ENCODE data around the gene POLR3H.

POLR3H gene

GRCh38 chr22:41481925-41482318 is 62.3 kb downstream of the POLR3H start:
- no peak for DNase-seq (ENCODE audit: low read depth in 2 of 2)

GRCh38 chr22:41481131-41481830 is 63.0 kb downstream of the POLR3H start:
- DNase-seq (ENCODE audit: low read depth in 2 of 2) = no peak

DNA sequence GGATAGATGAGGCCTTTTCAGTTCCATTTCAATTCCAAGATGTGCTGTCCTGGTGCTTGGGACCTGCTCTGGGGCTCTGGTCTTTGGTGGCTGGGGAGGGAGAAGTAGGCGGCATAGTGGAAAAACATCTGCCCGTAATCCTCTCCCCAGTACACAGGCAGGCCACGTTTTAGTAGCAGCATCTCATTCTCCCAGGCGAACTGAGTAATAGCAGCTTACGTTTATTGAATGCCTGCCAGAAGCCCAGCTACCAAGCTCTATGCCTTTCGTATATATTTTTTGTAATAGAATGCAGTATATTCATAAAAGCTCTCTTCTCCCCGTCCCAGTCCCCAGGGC is 63.9 kb downstream of the POLR3H start:
- no peak for DNase-seq (ENCODE audit: low read depth in 2 of 2)

DNA sequence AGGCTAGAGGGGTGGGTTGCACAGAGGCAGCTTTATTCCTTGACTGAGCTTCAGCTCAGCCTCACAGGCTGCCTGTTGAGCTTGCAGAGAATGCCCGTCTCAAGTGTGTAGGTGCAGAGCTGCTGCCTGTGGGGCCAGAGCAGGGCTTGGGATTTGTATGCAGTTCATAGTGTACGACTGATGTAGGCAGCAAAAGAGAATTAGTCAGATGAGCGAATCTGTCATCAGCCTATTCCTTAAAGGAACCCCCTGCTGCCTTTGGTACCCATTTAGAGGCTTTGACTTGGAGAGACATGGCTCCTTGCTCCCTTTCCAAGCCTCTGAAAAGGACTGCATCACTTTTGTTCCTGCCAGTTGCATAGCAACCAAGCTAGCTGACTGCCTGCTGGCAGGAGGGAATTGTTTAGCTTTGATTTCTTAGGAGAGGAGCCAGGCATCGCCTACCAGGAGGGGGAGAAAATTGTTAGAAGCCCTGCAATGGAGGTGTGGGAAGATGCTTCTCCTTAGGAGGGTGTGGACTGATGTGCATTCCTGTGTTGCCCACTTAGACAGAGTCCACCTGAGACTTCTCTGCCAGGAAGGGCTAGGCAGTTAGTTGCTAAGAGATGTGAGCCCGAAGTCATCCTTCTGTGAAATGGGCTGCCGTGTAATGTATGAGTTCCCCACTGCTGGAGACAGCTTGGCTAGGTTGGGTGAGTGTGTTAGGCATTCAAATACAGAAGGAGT is 64.4 kb downstream of the POLR3H start:
- DNase-seq (ENCODE audit: low read depth in 2 of 2) = no peak

DNA sequence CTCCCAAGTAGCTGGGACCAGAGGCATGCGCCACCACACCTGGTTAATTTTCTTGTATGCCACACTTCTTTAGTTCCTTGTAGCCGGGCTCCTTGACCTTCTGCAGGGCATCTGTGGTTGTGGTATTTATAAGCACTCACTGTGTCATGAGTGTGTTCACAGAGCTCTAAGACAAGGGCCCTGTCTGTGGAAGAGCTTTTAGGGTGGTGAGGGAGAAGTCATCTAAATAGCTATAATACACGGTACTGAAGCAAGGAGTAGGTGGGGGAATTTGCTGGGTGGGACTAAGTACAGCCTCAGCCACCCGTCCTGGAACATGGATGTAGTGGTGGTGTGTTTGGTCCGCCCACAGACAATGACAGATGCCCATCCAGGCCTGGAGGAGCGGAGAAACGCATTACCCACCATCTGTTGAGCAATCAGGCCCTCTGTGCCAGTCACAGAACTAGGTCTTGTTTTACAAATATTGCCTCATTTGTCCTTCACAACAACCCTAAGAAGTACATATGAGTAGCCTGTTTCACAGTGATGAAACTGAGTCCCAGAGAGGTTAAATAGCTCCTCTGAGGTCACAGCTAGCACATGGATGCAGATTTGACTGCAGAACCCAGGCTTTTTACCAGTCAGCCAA is 65.3 kb downstream of the POLR3H start:
- peak in 1 of 2 donors; percentile 8 for DNase-seq (ENCODE audit: low read depth in 2 of 2)

DNA sequence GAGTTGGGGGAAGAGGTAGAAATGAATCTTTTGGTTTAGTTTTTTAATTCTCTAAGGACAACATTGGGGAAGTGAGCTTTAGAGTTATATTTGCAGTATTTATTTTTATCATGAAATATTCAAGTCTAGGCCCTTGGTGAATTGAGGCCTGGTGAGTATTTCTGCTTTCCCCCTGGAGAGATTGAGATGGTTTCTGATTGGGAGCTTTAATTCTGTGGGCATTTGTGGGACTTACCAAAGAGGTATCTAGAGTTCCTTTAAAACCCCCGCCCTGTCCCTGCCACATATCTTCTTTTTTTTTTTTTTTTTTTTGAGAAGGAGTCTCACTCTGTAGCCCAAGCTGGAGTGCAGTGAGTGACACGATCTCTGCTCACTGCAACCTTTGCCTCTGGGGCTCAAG is 65.8 kb downstream of the POLR3H start:
- no peak for DNase-seq (ENCODE audit: low read depth in 2 of 2)

Data from stimulated activated CD8-positive, alpha-beta memory T cell treated with anti-CD3 and anti-CD28 coated beads, Interleukin-15, amount 100 ng/mL, for 48 hours (primary cell).